HCT116 (cell line): ENCODE results near the gene ZNF735. TPM values are rescaled to one million over a fixed set of nuclear protein-coding genes. Genes with fewer than 3 reads are reported as not detected.

Source experiments
- ATAC-seq: fragments of 200-7000 bp; cut with Tn5 transposase; 2 replicates; pipeline ENCODE4 v1.9.1; 2020; ENCODE audit warnings: mild to moderate bottlenecking, moderate library complexity
- BruUV-seq: library from RNA; stranded (reverse); fragments of 400-500 nt; replicated peaks from 2 replicates; lab custom pipeline; 2021; lab: Mats Ljungman, UMichigan
- CTCF ChIA-PET: fragments of 300-600 bp; sonication (Branson Sonifier 250); formaldehyde crosslinking; loops from one replicate; lab custom pipeline; 2021; ENCODE audit warnings: antibody characterized with exemption; lab: Charles Lee
- POLR2A ChIA-PET: fragments of 300-600, 350-600 bp; sonication (Branson Sonifier 250); formaldehyde crosslinking; loops from one replicate; lab custom pipeline; 2021; ENCODE audit warnings: antibody characterized with exemption; lab: Charles Lee
- RAD21 ChIA-PET, 2 experiments: fragments of 300-600 bp; sonication (Branson Sonifier 250); formaldehyde crosslinking; loops; one replicate each; lab custom pipeline; 2023; ENCODE audit warnings: low total read pairs in 2 of 2; ENCODE audit not compliant: uncharacterized antibody in 2 of 2, unreplicated experiment in 2 of 2, low non-redundant PET in 1 of 2; lab: Charles Lee
- DNase-seq: peaks from one replicate; pipeline ENCODE4 v3.0.0-alpha.2; 2010; ENCODE audit warnings: low read depth, low spot score
- H2AFZ ChIP-seq: fragments of 200-600 bp; shearing (Covaris generic), sonication (generic); 2 replicates; pipeline ENCODE4 v1.6.1; 2017; ENCODE audit warnings: low read depth, mixed run types, mixed read lengths, antibody characterized with exemption, low read length; ENCODE audit not compliant: poor library complexity, severe bottlenecking
- H3K27ac ChIP-seq: 2 replicates; pipeline ENCODE4 v1.5.1; 2012; ENCODE audit warnings: low read depth, low read length
- H3K27me3 ChIP-seq: fragments of 200-600 bp; sonication (generic); 2 replicates; pipeline ENCODE4 v1.6.1; 2016; ENCODE audit warnings: mixed run types, low read length, mixed read lengths; ENCODE audit not compliant: insufficient read depth
- H3K36me3 ChIP-seq, 2 experiments: fragments of 200-500 bp in 1 of 2; fragments of 200-600 bp in 1 of 2; sonication (Bioruptor generic) in 1 of 2; sonication (generic) in 1 of 2; 2 replicates each; pipeline versions ENCODE4 v1.5.1 to v1.6.1; 2014 to 2016; ENCODE audit warnings: low read length in 2 of 2, inconsistent platforms in 1 of 2, mixed read lengths in 1 of 2, mixed run types in 1 of 2; ENCODE audit not compliant: insufficient read depth in 2 of 2, control insufficient read depth in 1 of 2
- H3K4me1 ChIP-seq, 2 experiments: fragments of 200-600 bp in 1 of 2; sonication (generic) in 1 of 2; 2 replicates each; pipeline versions ENCODE4 v1.5.1 to v1.6.1; 2012 to 2017; ENCODE audit warnings: low read length in 2 of 2, inconsistent platforms in 1 of 2, mild to moderate bottlenecking in 1 of 2, mixed read lengths in 1 of 2, mixed run types in 1 of 2, moderate library complexity in 1 of 2; ENCODE audit not compliant: insufficient read depth in 2 of 2, control insufficient read depth in 1 of 2
- H3K4me2 ChIP-seq: fragments of 200-600 bp; sonication (generic); 2 replicates; pipeline ENCODE4 v1.6.1; 2017; ENCODE audit warnings: mixed run types, low read length, mixed read lengths
- H3K4me3 ChIP-seq, 2 experiments: fragments of 200-600 bp in 1 of 2; sonication (generic) in 1 of 2; replicated peaks in 1 of 2; 2 replicates each; pipeline ENCODE4 v1.5.1; 2011 to 2016; ENCODE audit warnings: low read length in 2 of 2, control low read depth in 1 of 2, low read depth in 1 of 2, mild to moderate bottlenecking in 1 of 2, mixed read lengths in 1 of 2, mixed run types in 1 of 2
- H3K79me2 ChIP-seq: fragments of 200-600 bp; sonication (generic); 2 replicates; pipeline ENCODE4 v1.6.1; 2017; ENCODE audit warnings: mild to moderate bottlenecking, mixed run types, low read length, moderate library complexity, mixed read lengths; ENCODE audit not compliant: insufficient read depth
- H3K9ac ChIP-seq: fragments of 200-600 bp; sonication (generic); 2 replicates; pipeline ENCODE4 v1.6.1; 2016; ENCODE audit warnings: low read length, mixed read lengths
- H3K9me2 ChIP-seq: fragments of 200-600 bp; sonication (generic), shearing (Covaris generic); 2 replicates; pipeline ENCODE4 v1.6.1; 2017; ENCODE audit warnings: mixed run types, mild to moderate bottlenecking, moderate library complexity; ENCODE audit not compliant: insufficient read depth
- H3K9me3 ChIP-seq, 2 experiments: fragments of 200-500 bp in 1 of 2; fragments of 200-600 bp in 1 of 2; sonication (Bioruptor generic) in 1 of 2; sonication (generic) in 1 of 2; 2 replicates each; pipeline ENCODE4 v1.6.1; 2014 to 2017; ENCODE audit warnings: low read length in 2 of 2, mixed read lengths in 2 of 2, inconsistent platforms in 1 of 2, low read depth in 1 of 2, mild to moderate bottlenecking in 1 of 2, mixed run types in 1 of 2, moderate library complexity in 1 of 2; ENCODE audit not compliant: control insufficient read depth in 1 of 2, insufficient read depth in 1 of 2
- H4K20me1 ChIP-seq: fragments of 200-600 bp; sonication (generic), shearing (Covaris generic); 2 replicates; pipeline ENCODE4 v1.6.1; 2017; ENCODE audit warnings: mixed run types, mild to moderate bottlenecking, moderate library complexity; ENCODE audit not compliant: insufficient read depth
- CEBPB ChIP-seq: IDR thresholded peaks from 2 replicates; pipeline ENCODE4 v1.6.1; 2012; ENCODE audit warnings: low read depth
- EGR1 ChIP-seq: IDR thresholded peaks from 2 replicates; pipeline ENCODE4 v1.6.1; 2012; ENCODE audit warnings: low read depth
- EZH2 ChIP-seq: fragments of 200-600 bp; sonication (generic); IDR thresholded peaks from 2 replicates; pipeline ENCODE4 v1.6.1; 2017; ENCODE audit warnings: antibody characterized with exemption, mixed run types
- EZH2phosphoT487 ChIP-seq: fragments of 200-600 bp; IDR thresholded peaks from 2 replicates; pipeline ENCODE4 v1.6.1; 2018; ENCODE audit warnings: antibody characterized with exemption, borderline replicate concordance
- JUND ChIP-seq: IDR thresholded peaks from 2 replicates; pipeline ENCODE4 v1.6.1; 2012
- POLR2A ChIP-seq: IDR thresholded peaks from 2 replicates; pipeline ENCODE4 v1.7.0; 2011; ENCODE audit warnings: borderline replicate concordance; ENCODE audit not compliant: insufficient read depth, insufficient read length; ENCODE audit errors: extremely low read depth
- POLR2AphosphoS5 ChIP-seq: IDR thresholded peaks from 2 replicates; pipeline ENCODE4 v1.6.1; 2011; ENCODE audit warnings: mild to moderate bottlenecking, low read depth, low read length, moderate library complexity
- RAD21 ChIP-seq: IDR thresholded peaks from 2 replicates; pipeline ENCODE4 v1.6.1; 2012; ENCODE audit warnings: low read depth, mild to moderate bottlenecking
- SIN3A ChIP-seq: IDR thresholded peaks from 2 replicates; pipeline ENCODE4 v1.6.1; 2012; ENCODE audit warnings: low read depth
- TCF7L2 ChIP-seq: IDR thresholded peaks from 2 replicates; pipeline ENCODE4 v1.7.0; 2011; ENCODE audit warnings: borderline replicate concordance, inconsistent platforms; ENCODE audit not compliant: insufficient read depth, insufficient read length; ENCODE audit errors: extremely low read depth
- YY1 ChIP-seq: IDR thresholded peaks from 2 replicates; pipeline ENCODE4 v1.6.1; 2011; ENCODE audit warnings: low read length, low read depth, moderate library complexity, mild to moderate bottlenecking; ENCODE audit not compliant: insufficient replicate concordance; ENCODE audit errors: extremely low read depth
- ZFX ChIP-seq: fragments of 450-650 bp; IDR thresholded peaks from 2 replicates; pipeline ENCODE4 v1.6.1; 2017
- ZNF274 ChIP-seq: fragments of 200-500 bp; sonication (Bioruptor generic); IDR thresholded peaks from 2 replicates; pipeline ENCODE4 v1.6.1; 2014; ENCODE audit warnings: mild to moderate bottlenecking, low read depth, low read length, inconsistent platforms
- intact Hi-C: fragments of 100-400 bp; cut with micrococcal nuclease; formaldehyde crosslinking; loops from 2 replicates; pipeline ENCODE4 v1.10.0; 2022
- total RNA-seq: library from RNA; stranded (reverse); gene quantifications from one replicate; pipeline ENCODE4 v1.2.1, GENCODE V29; 2021; ENCODE audit not compliant: unreplicated experiment
- TF ChIP-seq, protein P1 (sequence below): IDR thresholded peaks from 2 replicates; pipeline ENCODE4 v1.6.1; 2011; ENCODE audit warnings: mild to moderate bottlenecking, low read length, moderate library complexity; ENCODE audit not compliant: insufficient replicate concordance; ENCODE audit errors: extremely low read depth
- TF ChIP-seq, protein P2 (sequence below): IDR thresholded peaks from 2 replicates; pipeline ENCODE4 v1.6.1; 2012
- TF ChIP-seq, protein P3 (sequence below): IDR thresholded peaks from 2 replicates; pipeline ENCODE4 v1.6.1; 2012; ENCODE audit warnings: low read depth
- TF ChIP-seq, protein P4 (sequence below), 3 experiments: fragments of 200-600 bp in 1 of 3; sonication (generic) in 1 of 3; IDR thresholded peaks in 2 of 3; conservative IDR thresholded peaks in 1 of 3; 2 replicates each; pipeline ENCODE4 v1.5.1; 2012 to 2017; ENCODE audit warnings: low read depth in 2 of 3, low read length in 2 of 3, antibody characterized with exemption in 1 of 3, borderline replicate concordance in 1 of 3, control low read depth in 1 of 3, mild to moderate bottlenecking in 1 of 3, mixed read lengths in 1 of 3, mixed run types in 1 of 3, moderate library complexity in 1 of 3; ENCODE audit not compliant: insufficient read depth in 1 of 3
- TF ChIP-seq, protein P5 (sequence below): IDR thresholded peaks from 2 replicates; pipeline ENCODE4 v1.6.1; 2012

The ZNF735 gene
- total RNA-seq, 1 experiment from 2014 or later = not detected

DNA sequence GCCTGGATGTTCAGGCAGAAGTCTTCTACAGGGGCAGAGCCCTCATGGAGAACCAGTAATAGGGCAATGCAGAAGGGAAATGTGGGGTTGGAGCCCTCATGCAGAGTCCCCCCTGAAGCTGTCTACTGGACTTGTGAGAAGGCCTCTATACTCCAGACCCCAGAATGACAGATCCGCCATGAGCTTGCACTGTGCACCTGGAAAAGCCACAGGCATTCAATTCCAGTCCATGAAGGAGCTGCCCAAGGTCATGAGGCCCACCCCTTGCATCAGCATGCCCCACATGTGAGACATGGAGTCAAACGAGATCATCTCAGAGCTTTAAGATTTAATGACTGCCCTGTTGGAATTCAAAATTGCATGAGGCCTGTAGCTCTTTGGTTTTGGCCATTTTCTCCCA is 16.4 kb downstream of the ZNF735 start:
- intact Hi-C loops = no loop called here

More for the DNA sequence above, 16.4 kb downstream of the ZNF735 start:
- H3K27ac ChIP-seq = no peak overlapping the region
- ChIA-PET RAD21 (no interaction called here), POLR2A (no interaction called here), CTCF (no interaction called here)
- no peaks in the 10 kb centered on the region for H3K9me2 ChIP-seq
- no peak overlapping the region for H3K9ac ChIP-seq
- BruUV-seq = no TSS peak
- H4K20me1 ChIP-seq = no peaks in the 10 kb centered on the region
- H3K27me3 ChIP-seq = no peaks in the 10 kb centered on the region
- ATAC-seq (no peak), DNase-seq (no peak)
- H3K79me2 ChIP-seq = no peaks in the 10 kb centered on the region
- H3K4me3 ChIP-seq = no peak overlapping the region
- H3K9me3 ChIP-seq = peaks cover 4 to 9% of the 10 kb centered on the region in 2 experiments; a peak in 2 of 4 replicates
- no peak overlapping the region for H3K4me2 ChIP-seq
- H3K4me1 ChIP-seq = no peaks in the 10 kb centered on the region
- TF ChIP-seq, protein P1, sequence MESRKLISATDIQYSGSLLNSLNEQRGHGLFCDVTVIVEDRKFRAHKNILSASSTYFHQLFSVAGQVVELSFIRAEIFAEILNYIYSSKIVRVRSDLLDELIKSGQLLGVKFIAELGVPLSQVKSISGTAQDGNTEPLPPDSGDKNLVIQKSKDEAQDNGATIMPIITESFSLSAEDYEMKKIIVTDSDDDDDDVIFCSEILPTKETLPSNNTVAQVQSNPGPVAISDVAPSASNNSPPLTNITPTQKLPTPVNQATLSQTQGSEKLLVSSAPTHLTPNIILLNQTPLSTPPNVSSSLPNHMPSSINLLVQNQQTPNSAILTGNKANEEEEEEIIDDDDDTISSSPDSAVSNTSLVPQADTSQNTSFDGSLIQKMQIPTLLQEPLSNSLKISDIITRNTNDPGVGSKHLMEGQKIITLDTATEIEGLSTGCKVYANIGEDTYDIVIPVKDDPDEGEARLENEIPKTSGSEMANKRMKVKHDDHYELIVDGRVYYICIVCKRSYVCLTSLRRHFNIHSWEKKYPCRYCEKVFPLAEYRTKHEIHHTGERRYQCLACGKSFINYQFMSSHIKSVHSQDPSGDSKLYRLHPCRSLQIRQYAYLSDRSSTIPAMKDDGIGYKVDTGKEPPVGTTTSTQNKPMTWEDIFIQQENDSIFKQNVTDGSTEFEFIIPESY = no peak
- TF ChIP-seq SIN3A (no peak), RAD21 (no peak), POLR2A (no peak), EZH2phosphoT487 (no peak), YY1 (no peak), EZH2 (no peak), JUND (no peak), ZFX (no peak), EGR1 (no peak), ZNF274 (no peak), CEBPB (no peak), TCF7L2 (no peak), POLR2AphosphoS5 (no peak)
- TF ChIP-seq, protein P2, sequence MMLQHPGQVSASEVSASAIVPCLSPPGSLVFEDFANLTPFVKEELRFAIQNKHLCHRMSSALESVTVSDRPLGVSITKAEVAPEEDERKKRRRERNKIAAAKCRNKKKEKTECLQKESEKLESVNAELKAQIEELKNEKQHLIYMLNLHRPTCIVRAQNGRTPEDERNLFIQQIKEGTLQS = no peak
- TF ChIP-seq, protein P3, sequence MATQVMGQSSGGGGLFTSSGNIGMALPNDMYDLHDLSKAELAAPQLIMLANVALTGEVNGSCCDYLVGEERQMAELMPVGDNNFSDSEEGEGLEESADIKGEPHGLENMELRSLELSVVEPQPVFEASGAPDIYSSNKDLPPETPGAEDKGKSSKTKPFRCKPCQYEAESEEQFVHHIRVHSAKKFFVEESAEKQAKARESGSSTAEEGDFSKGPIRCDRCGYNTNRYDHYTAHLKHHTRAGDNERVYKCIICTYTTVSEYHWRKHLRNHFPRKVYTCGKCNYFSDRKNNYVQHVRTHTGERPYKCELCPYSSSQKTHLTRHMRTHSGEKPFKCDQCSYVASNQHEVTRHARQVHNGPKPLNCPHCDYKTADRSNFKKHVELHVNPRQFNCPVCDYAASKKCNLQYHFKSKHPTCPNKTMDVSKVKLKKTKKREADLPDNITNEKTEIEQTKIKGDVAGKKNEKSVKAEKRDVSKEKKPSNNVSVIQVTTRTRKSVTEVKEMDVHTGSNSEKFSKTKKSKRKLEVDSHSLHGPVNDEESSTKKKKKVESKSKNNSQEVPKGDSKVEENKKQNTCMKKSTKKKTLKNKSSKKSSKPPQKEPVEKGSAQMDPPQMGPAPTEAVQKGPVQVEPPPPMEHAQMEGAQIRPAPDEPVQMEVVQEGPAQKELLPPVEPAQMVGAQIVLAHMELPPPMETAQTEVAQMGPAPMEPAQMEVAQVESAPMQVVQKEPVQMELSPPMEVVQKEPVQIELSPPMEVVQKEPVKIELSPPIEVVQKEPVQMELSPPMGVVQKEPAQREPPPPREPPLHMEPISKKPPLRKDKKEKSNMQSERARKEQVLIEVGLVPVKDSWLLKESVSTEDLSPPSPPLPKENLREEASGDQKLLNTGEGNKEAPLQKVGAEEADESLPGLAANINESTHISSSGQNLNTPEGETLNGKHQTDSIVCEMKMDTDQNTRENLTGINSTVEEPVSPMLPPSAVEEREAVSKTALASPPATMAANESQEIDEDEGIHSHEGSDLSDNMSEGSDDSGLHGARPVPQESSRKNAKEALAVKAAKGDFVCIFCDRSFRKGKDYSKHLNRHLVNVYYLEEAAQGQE = no peak
- TF ChIP-seq, protein P4, sequence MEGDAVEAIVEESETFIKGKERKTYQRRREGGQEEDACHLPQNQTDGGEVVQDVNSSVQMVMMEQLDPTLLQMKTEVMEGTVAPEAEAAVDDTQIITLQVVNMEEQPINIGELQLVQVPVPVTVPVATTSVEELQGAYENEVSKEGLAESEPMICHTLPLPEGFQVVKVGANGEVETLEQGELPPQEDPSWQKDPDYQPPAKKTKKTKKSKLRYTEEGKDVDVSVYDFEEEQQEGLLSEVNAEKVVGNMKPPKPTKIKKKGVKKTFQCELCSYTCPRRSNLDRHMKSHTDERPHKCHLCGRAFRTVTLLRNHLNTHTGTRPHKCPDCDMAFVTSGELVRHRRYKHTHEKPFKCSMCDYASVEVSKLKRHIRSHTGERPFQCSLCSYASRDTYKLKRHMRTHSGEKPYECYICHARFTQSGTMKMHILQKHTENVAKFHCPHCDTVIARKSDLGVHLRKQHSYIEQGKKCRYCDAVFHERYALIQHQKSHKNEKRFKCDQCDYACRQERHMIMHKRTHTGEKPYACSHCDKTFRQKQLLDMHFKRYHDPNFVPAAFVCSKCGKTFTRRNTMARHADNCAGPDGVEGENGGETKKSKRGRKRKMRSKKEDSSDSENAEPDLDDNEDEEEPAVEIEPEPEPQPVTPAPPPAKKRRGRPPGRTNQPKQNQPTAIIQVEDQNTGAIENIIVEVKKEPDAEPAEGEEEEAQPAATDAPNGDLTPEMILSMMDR (IDR thresholded peaks at IDR 0.05 in 2 of 3, conservative IDR thresholded peaks at IDR 0.05 in 1 of 3; ENCODE audit: borderline replicate concordance in 1 of 3, insufficient read depth in 1 of 3, low read depth in 2 of 3, low read length in 2 of 3) = no peak
- TF ChIP-seq, protein P5, sequence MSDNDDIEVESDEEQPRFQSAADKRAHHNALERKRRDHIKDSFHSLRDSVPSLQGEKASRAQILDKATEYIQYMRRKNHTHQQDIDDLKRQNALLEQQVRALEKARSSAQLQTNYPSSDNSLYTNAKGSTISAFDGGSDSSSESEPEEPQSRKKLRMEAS = no peak
- no peaks in the 10 kb centered on the region for H3K36me3 ChIP-seq
- H2AFZ ChIP-seq = no peak overlapping the region
